Panc1 (cell line): Measurements from ENCODE around the gene IFT27. TPM values are rescaled to one million over a fixed set of nuclear protein-coding genes. Genes with fewer than 3 reads are reported as not detected.

ENCODE experiments used
- ATAC-seq: fragments of 200-7000 bp; cut with Tn5 transposase; 2 replicates; pipeline ENCODE4 v1.9.1; 2020; ENCODE audit warnings: mild to moderate bottlenecking, moderate library complexity
- BruUV-seq: library from RNA; stranded (reverse); fragments of 400-500 nt; replicated peaks from 2 replicates; lab custom pipeline; 2021; lab: Mats Ljungman, UMichigan
- CTCF ChIA-PET: fragments of 300-600 bp; sonication (Branson Sonifier 250); formaldehyde crosslinking; loops from one replicate; lab custom pipeline; 2022; ENCODE audit warnings: antibody characterized with exemption; lab: Charles Lee
- POLR2A ChIA-PET: fragments of 300-600 bp; sonication (Branson Sonifier 250); formaldehyde crosslinking; loops from one replicate; lab custom pipeline; 2022; ENCODE audit warnings: antibody characterized with exemption; lab: Charles Lee
- DNase-seq: peaks from one replicate; pipeline ENCODE4 v3.0.0-alpha.2; 2010; ENCODE audit warnings: low read depth, low spot score
- H3K27ac ChIP-seq: 2 replicates; pipeline ENCODE4 v1.5.1; 2011; ENCODE audit warnings: mild to moderate bottlenecking, low read length, inconsistent platforms
- H3K27me3 ChIP-seq: fragments of 200-500 bp; sonication (Bioruptor generic); 2 replicates; pipeline ENCODE4 v1.6.0; 2014; ENCODE audit warnings: low read length, inconsistent platforms; ENCODE audit not compliant: control insufficient read depth, insufficient read depth
- H3K36me3 ChIP-seq: fragments of 200-500 bp; sonication (Bioruptor generic); 2 replicates; pipeline ENCODE4 v1.5.1; 2014; ENCODE audit warnings: inconsistent platforms, mild to moderate bottlenecking, low read length, moderate library complexity; ENCODE audit not compliant: control insufficient read depth, insufficient read depth
- H3K4me1 ChIP-seq: 2 replicates; pipeline ENCODE4 v1.5.1; 2011; ENCODE audit warnings: inconsistent platforms, mild to moderate bottlenecking, low read length, moderate library complexity; ENCODE audit not compliant: control insufficient read depth, insufficient read depth
- H3K4me3 ChIP-seq, 2 experiments: 2 replicates each; pipeline ENCODE4 v1.5.1; 2011 to 2012; ENCODE audit warnings: low read depth in 2 of 2, low read length in 2 of 2, mild to moderate bottlenecking in 2 of 2, inconsistent platforms in 1 of 2, moderate library complexity in 1 of 2
- H3K9me3 ChIP-seq: fragments of 200-500 bp; sonication (Bioruptor generic); 2 replicates; pipeline ENCODE4 v1.5.1; 2014; ENCODE audit warnings: low read depth, mild to moderate bottlenecking, inconsistent platforms, low read length, moderate library complexity; ENCODE audit not compliant: control insufficient read depth, insufficient read depth
- CTCF ChIP-seq: fragments of 450-650 bp; IDR thresholded peaks from 2 replicates; pipeline ENCODE4 v1.5.1; 2017; ENCODE audit warnings: mild to moderate bottlenecking
- POLR2AphosphoS5 ChIP-seq: IDR thresholded peaks from 2 replicates; pipeline ENCODE4 v1.6.1; 2012; ENCODE audit warnings: mild to moderate bottlenecking, low read depth, low read length, moderate library complexity
- REST ChIP-seq, 2 experiments: IDR thresholded peaks; 2 replicates each; pipeline ENCODE4 v1.6.1; 2011 to 2012; ENCODE audit warnings: low read depth in 2 of 2, control low read depth in 1 of 2, low read length in 1 of 2, mild to moderate bottlenecking in 1 of 2, moderate library complexity in 1 of 2; ENCODE audit not compliant: insufficient read depth in 1 of 2
- SIN3A ChIP-seq: IDR thresholded peaks from 2 replicates; pipeline ENCODE4 v1.6.1; 2012; ENCODE audit warnings: low read depth, mild to moderate bottlenecking, low read length, moderate library complexity, borderline replicate concordance; ENCODE audit not compliant: insufficient read depth
- TCF7L2 ChIP-seq: IDR thresholded peaks from 2 replicates; pipeline ENCODE4 v1.6.1; 2011; ENCODE audit warnings: mild to moderate bottlenecking, low read depth, low read length, inconsistent platforms
- in situ Hi-C: cut with HindIII; loops from 2 replicates; pipeline ENCODE4 v1.10.0; 2016; ENCODE audit warnings: low sequenced_read_pairs, low pct_unique_long_range_greater_than_20kb
- intact Hi-C: fragments of 100-400 bp; cut with micrococcal nuclease; formaldehyde crosslinking; loops from one replicate; pipeline ENCODE4 v1.10.0; 2022; ENCODE audit not compliant: unreplicated experiment
- total RNA-seq: library from RNA; stranded (reverse); gene quantifications from one replicate; pipeline ENCODE4 v1.2.1, GENCODE V29; 2021; ENCODE audit not compliant: unreplicated experiment

IFT27 gene
- total RNA-seq, 1 experiment from 2014 or later, result 44.4 TPM

- intact Hi-C loops, result no loop called here
- ChIA-PET CTCF (no interaction called here), POLR2A (no interaction called here)
- Histone ChIP-seq H3K27me3 (no peaks in the 10 kb centered on the region), H3K27ac (no peak overlapping the region), H3K4me1 (no peaks in the 10 kb centered on the region), H3K9me3 (no peaks in the 10 kb centered on the region), H3K36me3 (no peaks in the 10 kb centered on the region), H3K4me3 (no peak overlapping the region)
- BruUV-seq, result no TSS peak
- ATAC-seq (no peak), DNase-seq (no peak)
- in situ Hi-C loops, result no loop called here
- TF ChIP-seq SIN3A (no peak), POLR2AphosphoS5 (no peak), TCF7L2 (no peak), CTCF (no peak), REST (IDR thresholded peaks at IDR 0.05; ENCODE audit: insufficient read depth in 1 of 2, low read depth in 2 of 2, low read length in 1 of 2) (no peak)
Measured at GRCh38 chr22:36763576-36763975, 12.3 kb downstream of the IFT27 start.

GRCh38 chr22:36762687-36763260 lies 13.1 kb downstream of the IFT27 start:
- H3K27ac ChIP-seq, result no peak overlapping the region
- intact Hi-C loops, result no loop called here
- DNase-seq, result no peak
- H3K4me3 ChIP-seq, result no peak overlapping the region
- TF ChIP-seq REST (IDR thresholded peaks at IDR 0.05; ENCODE audit: insufficient read depth in 1 of 2, low read depth in 2 of 2, low read length in 1 of 2) (no peak), CTCF (no peak), POLR2AphosphoS5 (no peak), TCF7L2 (no peak), SIN3A (no peak)
- ChIA-PET POLR2A (no interaction called here), CTCF (no interaction called here)
- no TSS peak for BruUV-seq
- ATAC-seq, result no peak
- no peaks in the 10 kb centered on the region for H3K9me3 ChIP-seq
- no peaks in the 10 kb centered on the region for H3K27me3 ChIP-seq
- H3K36me3 ChIP-seq, result no peaks in the 10 kb centered on the region
- H3K4me1 ChIP-seq, result no peaks in the 10 kb centered on the region
- in situ Hi-C loops, result no loop called here
